BJ (cell line): ENCODE data around the gene AQP12B. TPM values are rescaled to one million over a fixed set of nuclear protein-coding genes. Genes with fewer than 3 reads are reported as not detected.
"Not testable (repeated sequence)": the region's sequence is repeated elsewhere in the genome, so short reads cannot be mapped to it uniquely, and the experiment has no call there.

Experiments
- CTCF ChIA-PET: fragments of 350-600 bp; formaldehyde crosslinking; extraction: SDS; loops from one replicate; lab custom pipeline; 2021; ENCODE audit warnings: antibody characterized with exemption, inconsistent platforms; lab: Yijun Ruan, JAX
- POLR2A ChIA-PET: fragments of 300-600 bp; sonication (Branson Sonifier 250); formaldehyde crosslinking; extraction: SDS; loops from one replicate; lab custom pipeline; 2021; ENCODE audit warnings: antibody characterized with exemption; lab: Charles Lee
- DNase-seq: peaks from one replicate; pipeline ENCODE4 v3.0.0-alpha.2; 2011; ENCODE audit warnings: low read depth
- H3K27me3 ChIP-seq: 2 replicates; pipeline ENCODE4 v1.6.0; 2011; ENCODE audit warnings: low read length; ENCODE audit not compliant: control insufficient read depth, insufficient read depth
- H3K36me3 ChIP-seq: 2 replicates; pipeline ENCODE4 v1.5.1; 2011; ENCODE audit warnings: low read length; ENCODE audit not compliant: control insufficient read depth, insufficient read depth
- H3K4me3 ChIP-seq: 2 replicates; pipeline ENCODE4 v1.5.1; 2011; ENCODE audit warnings: low read depth, mild to moderate bottlenecking, control low read depth, low read length
- CTCF ChIP-seq: IDR thresholded peaks from 2 replicates; pipeline ENCODE4 v1.5.1; 2011; ENCODE audit warnings: low read depth, mild to moderate bottlenecking, control low read depth, inconsistent platforms, low read length, moderate library complexity; ENCODE audit not compliant: insufficient read depth
- polyA minus RNA-seq: library from RNA; depleted of rRNA, polyadenylated mRNA; stranded (reverse); fragments of >200 nt; gene quantifications from 2 replicates; pipeline ENCODE4 v1.2.3, GENCODE V29; 2011; rRNA and poly(A)+ RNA removed
- polyA plus RNA-seq: library from polyadenylated mRNA; depleted of rRNA; stranded (reverse); fragments of >200 nt; gene quantifications from 2 replicates; pipeline ENCODE4 v1.2.3, GENCODE V29; 2011; rRNA removed

The AQP12B gene, protein sequence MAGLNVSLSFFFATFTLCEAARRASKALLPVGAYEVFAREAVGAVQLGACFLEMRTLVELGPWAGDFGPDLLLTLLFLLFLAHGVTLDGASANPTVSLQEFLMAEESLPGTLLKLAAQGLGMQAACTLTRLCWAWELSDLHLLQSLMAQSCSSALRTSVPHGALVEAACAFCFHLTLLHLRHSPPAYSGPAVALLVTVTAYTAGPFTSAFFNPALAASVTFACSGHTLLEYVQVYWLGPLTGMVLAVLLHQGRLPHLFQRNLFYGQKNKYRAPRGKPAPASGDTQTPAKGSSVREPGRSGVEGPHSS
- polyA plus RNA-seq (not detected in 2 replicates), polyA minus RNA-seq (not detected in 2 replicates)

DNA sequence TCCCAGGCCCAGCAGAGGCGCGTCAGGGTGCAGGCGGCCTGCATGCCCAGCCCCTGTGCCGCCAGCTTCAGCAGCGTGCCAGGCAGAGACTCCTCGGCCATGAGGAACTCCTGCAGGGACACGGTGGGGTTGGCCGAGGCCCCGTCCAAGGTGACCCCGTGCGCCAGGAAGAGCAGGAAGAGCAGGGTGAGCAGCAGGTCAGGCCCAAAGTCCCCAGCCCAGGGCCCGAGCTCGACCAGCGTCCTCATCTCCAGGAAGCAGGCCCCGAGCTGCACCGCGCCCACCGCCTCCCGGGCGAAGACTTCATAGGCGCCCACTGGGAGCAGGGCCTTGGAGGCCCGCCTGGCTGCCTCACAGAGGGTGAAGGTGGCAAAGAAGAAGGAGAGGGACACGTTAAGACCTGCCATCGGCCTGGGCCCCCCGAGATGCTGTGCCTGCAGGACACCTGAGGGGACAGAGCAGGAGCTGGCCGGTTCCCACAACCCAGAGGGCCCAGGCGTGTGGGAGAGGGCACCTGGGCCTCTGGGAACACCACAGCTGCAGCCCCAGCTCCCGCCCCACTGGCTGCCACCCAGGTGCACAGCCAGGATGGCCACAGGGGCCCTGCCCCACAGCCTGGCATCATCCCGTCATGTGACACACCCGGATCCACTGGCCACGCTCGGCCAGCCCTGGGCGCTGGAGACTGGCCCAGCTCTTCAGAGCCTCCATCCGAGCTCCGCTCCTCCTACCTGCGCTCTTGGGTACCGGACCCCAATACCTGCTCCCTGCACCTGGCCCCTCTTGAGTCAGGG is at the start of gene AQP12B:
Gene AQP12B (minus strand): TSS at position 455 of the 794 bp plus-strand sequence. CDS start 48 bp downstream, at position 407.
- CTCF ChIA-PET, DNase-seq, H3K36me3 ChIP-seq, H3K27me3 ChIP-seq, POLR2A ChIA-PET, H3K4me3 ChIP-seq: not testable (repeated sequence)

GRCh38 chr2:240732184-240732583 is 49.5 kb upstream of the AQP12B start:
- CTCF ChIA-PET: no interaction called here
- no peaks in the 10 kb centered on the region for H3K36me3 ChIP-seq
- no peak for TF ChIP-seq CTCF
- H3K27me3 ChIP-seq: peaks cover 16% of the 10 kb centered on the region
- DNase-seq: no peak
- POLR2A ChIA-PET: no interaction called here
- no peak overlapping the region for H3K4me3 ChIP-seq

- no peak for TF ChIP-seq CTCF
- DNase-seq: no peak
- Histone ChIP-seq H3K27me3 (peaks cover 16% of the 10 kb centered on the region), H3K4me3 (no peak overlapping the region), H3K36me3 (no peaks in the 10 kb centered on the region)
- ChIA-PET POLR2A (interaction anchor here (0.7 kb wide), 1 partner anchor 10 kb away, joined by 11 read pairs; no protein-coding TSS in a partner anchor), CTCF (interaction anchor here (0.7 to 1.0 kb wide), 3 partner anchors 84 to 217 kb away, joined by 3 read pairs; no protein-coding TSS in a partner anchor)
Measured at GRCh38 chr2:240731178-240731545, 48.5 kb upstream of the AQP12B start.

DNA sequence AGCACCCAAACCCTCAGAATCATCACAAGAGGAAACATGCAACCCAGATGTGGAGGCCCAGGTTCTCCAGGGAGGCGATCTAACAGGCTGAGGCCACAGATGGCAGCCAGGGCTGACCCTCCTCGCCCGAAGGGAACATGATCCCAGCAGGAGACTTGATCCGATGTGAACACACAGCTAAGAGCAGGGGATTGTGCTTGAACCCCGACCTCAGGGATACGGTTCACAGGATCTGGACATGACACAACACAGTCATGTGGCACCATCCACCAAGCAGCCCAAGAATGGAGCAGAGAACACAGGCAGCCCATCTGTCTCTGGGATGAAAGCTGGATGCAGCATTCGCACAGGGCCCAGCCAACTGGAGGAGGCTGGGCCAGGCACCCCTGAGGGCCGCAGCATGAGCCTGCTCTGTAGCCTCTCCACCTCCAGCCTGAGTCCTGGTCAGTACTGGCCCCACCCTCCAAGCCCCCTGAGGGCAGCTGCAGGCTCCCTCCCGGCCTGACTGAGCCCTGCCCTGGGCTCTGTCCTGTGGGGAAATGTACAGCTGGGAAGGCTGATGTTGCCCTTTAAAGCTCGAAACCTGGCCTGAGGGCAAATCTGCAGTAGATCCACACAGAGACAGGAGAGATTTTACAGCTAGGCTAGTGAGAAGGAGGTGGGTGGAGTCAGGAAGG is 48.0 kb upstream of the AQP12B start:
- DNase-seq: no peak
- peaks cover 16% of the 10 kb centered on the region for H3K27me3 ChIP-seq
- TF ChIP-seq CTCF: no peak
- H3K36me3 ChIP-seq: no peaks in the 10 kb centered on the region
- no peak overlapping the region for H3K4me3 ChIP-seq
- POLR2A ChIA-PET: interaction anchor here (0.7 kb wide), 1 partner anchor 10 kb away, joined by 11 read pairs; no protein-coding TSS in a partner anchor
- CTCF ChIA-PET: interaction anchor here (0.9 to 1.0 kb wide), 2 partner anchors 84 to 216 kb away, joined by 3 read pairs; no protein-coding TSS in a partner anchor

- TF ChIP-seq CTCF: no peak
- Histone ChIP-seq H3K36me3 (no peaks in the 10 kb centered on the region), H3K4me3 (no peak overlapping the region), H3K27me3 (peaks cover 16% of the 10 kb centered on the region)
- CTCF ChIA-PET: interaction anchor here (1.3 kb wide), 1 partner anchor 20 kb away, joined by 4 read pairs; no protein-coding TSS in a partner anchor
- POLR2A ChIA-PET: no interaction called here
- no peak for DNase-seq
Measured at GRCh38 chr2:240728827-240729226, 46.1 kb upstream of the AQP12B start.
